Measurements from ENCODE around the gene HMCES.

Gene HMCES

GRCh38 chr3:129310111-129311011 is 31.7 kb downstream of the HMCES start:
- no peaks in the 10 kb centered on the region for H3K27me3 ChIP-seq (ENCODE audit: insufficient read depth, low read length)
- H3K4me3 ChIP-seq (ENCODE audit: low read length): no peak overlapping the region
- no peaks in the 10 kb centered on the region for H3K36me3 ChIP-seq (ENCODE audit: insufficient read depth, low read depth, low read length)
- H3K9ac ChIP-seq (ENCODE audit: low read depth, low read length): no peak overlapping the region
- H3K4me1 ChIP-seq (ENCODE audit: insufficient read depth, low read length): peaks cover 10% of the 10 kb centered on the region
- no peaks in the 10 kb centered on the region for H3K9me3 ChIP-seq (ENCODE audit: insufficient read depth, low read depth, low read length)
- H3K27ac ChIP-seq (ENCODE audit: low read length): no peak overlapping the region

- Histone ChIP-seq H3K36me3 (ENCODE audit: insufficient read depth, low read depth, low read length) (no peaks in the 10 kb centered on the region), H3K4me3 (ENCODE audit: low read length) (no peak overlapping the region), H3K9ac (ENCODE audit: low read depth, low read length) (no peak overlapping the region), H3K27me3 (ENCODE audit: insufficient read depth, low read length) (no peaks in the 10 kb centered on the region), H3K9me3 (ENCODE audit: insufficient read depth, low read depth, low read length) (no peaks in the 10 kb centered on the region), H3K4me1 (ENCODE audit: insufficient read depth, low read length) (peaks cover 5% of the 10 kb centered on the region), H3K27ac (ENCODE audit: low read length) (no peak overlapping the region)
Observed at GRCh38 chr3:129311054-129311902, 32.6 kb downstream of the HMCES start.

- no peak overlapping the region for H3K27ac ChIP-seq (ENCODE audit: low read length)
- peaks cover 4% of the 10 kb centered on the region for H3K4me1 ChIP-seq (ENCODE audit: insufficient read depth, low read length)
- no peaks in the 10 kb centered on the region for H3K9me3 ChIP-seq (ENCODE audit: insufficient read depth, low read depth, low read length)
Observed at GRCh38 chr3:129312021-129312639, 33.5 kb downstream of the HMCES start.

GRCh38 chr3:129312671-129313414 is 34.2 kb downstream of the HMCES start:
- no peaks in the 10 kb centered on the region for H3K36me3 ChIP-seq (ENCODE audit: insufficient read depth, low read depth, low read length)
- no peak overlapping the region for H3K9ac ChIP-seq (ENCODE audit: low read depth, low read length)
- H3K9me3 ChIP-seq (ENCODE audit: insufficient read depth, low read depth, low read length): no peaks in the 10 kb centered on the region
- no peaks in the 10 kb centered on the region for H3K27me3 ChIP-seq (ENCODE audit: insufficient read depth, low read length)
- H3K27ac ChIP-seq (ENCODE audit: low read length): no peak overlapping the region
- peaks cover 4% of the 10 kb centered on the region for H3K4me1 ChIP-seq (ENCODE audit: insufficient read depth, low read length)
- H3K4me3 ChIP-seq (ENCODE audit: low read length): no peak overlapping the region

More at GRCh38 chr3:129312021-129312639, 33.5 kb downstream of the HMCES start:
- no peak overlapping the region for H3K9ac ChIP-seq (ENCODE audit: low read depth, low read length)
- no peaks in the 10 kb centered on the region for H3K27me3 ChIP-seq (ENCODE audit: insufficient read depth, low read length)
- no peak overlapping the region for H3K4me3 ChIP-seq (ENCODE audit: low read length)
- H3K36me3 ChIP-seq (ENCODE audit: insufficient read depth, low read depth, low read length): no peaks in the 10 kb centered on the region

GRCh38 chr3:129313415-129313664 is 34.7 kb downstream of the HMCES start:
- Histone ChIP-seq H3K9me3 (ENCODE audit: insufficient read depth, low read depth, low read length) (no peaks in the 10 kb centered on the region), H3K27me3 (ENCODE audit: insufficient read depth, low read length) (no peaks in the 10 kb centered on the region), H3K36me3 (ENCODE audit: insufficient read depth, low read depth, low read length) (no peaks in the 10 kb centered on the region), H3K4me3 (ENCODE audit: low read length) (no peak overlapping the region), H3K4me1 (ENCODE audit: insufficient read depth, low read length) (peaks cover 4% of the 10 kb centered on the region), H3K9ac (ENCODE audit: low read depth, low read length) (no peak overlapping the region), H3K27ac (ENCODE audit: low read length) (no peak overlapping the region)

- Histone ChIP-seq H3K4me3 (ENCODE audit: low read length) (peak overlapping the region; percentile 79), H3K27me3 (ENCODE audit: insufficient read depth, low read length) (no peaks in the 10 kb centered on the region), H3K36me3 (ENCODE audit: insufficient read depth, low read depth, low read length) (no peaks in the 10 kb centered on the region), H3K27ac (ENCODE audit: low read length) (no peak overlapping the region), H3K9ac (ENCODE audit: low read depth, low read length) (peak overlapping the region; percentile 92; the same call in 1 of the 2 replicates), H3K9me3 (ENCODE audit: insufficient read depth, low read depth, low read length) (no peaks in the 10 kb centered on the region), H3K4me1 (ENCODE audit: insufficient read depth, low read length) (peaks cover 4% of the 10 kb centered on the region)
Observed at GRCh38 chr3:129313665-129314385, 35.2 kb downstream of the HMCES start.

GRCh38 chr3:129314386-129315222 is 35.9 kb downstream of the HMCES start:
- Histone ChIP-seq H3K9me3 (ENCODE audit: insufficient read depth, low read depth, low read length) (no peaks in the 10 kb centered on the region), H3K9ac (ENCODE audit: low read depth, low read length) (peak overlapping the region; percentile 92), H3K36me3 (ENCODE audit: insufficient read depth, low read depth, low read length) (no peaks in the 10 kb centered on the region), H3K27ac (ENCODE audit: low read length) (peak overlapping the region; percentile 19), H3K27me3 (ENCODE audit: insufficient read depth, low read length) (no peaks in the 10 kb centered on the region), H3K4me1 (ENCODE audit: insufficient read depth, low read length) (peaks cover 4% of the 10 kb centered on the region), H3K4me3 (ENCODE audit: low read length) (peak overlapping the region; percentile 79)

GRCh38 chr3:129315223-129315997 is 36.7 kb downstream of the HMCES start:
- H3K27ac ChIP-seq (ENCODE audit: low read length): peak overlapping the region; percentile 19
- H3K27me3 ChIP-seq (ENCODE audit: insufficient read depth, low read length): no peaks in the 10 kb centered on the region
- H3K36me3 ChIP-seq (ENCODE audit: insufficient read depth, low read depth, low read length): peaks cover 7% of the 10 kb centered on the region; the same call in 1 of the 2 replicates
- peak overlapping the region; percentile 92 for H3K9ac ChIP-seq (ENCODE audit: low read depth, low read length)
- H3K4me3 ChIP-seq (ENCODE audit: low read length): peak overlapping the region; percentile 79
- H3K4me1 ChIP-seq (ENCODE audit: insufficient read depth, low read length): peaks cover 4% of the 10 kb centered on the region
- no peaks in the 10 kb centered on the region for H3K9me3 ChIP-seq (ENCODE audit: insufficient read depth, low read depth, low read length)

- Histone ChIP-seq H3K4me3 (ENCODE audit: low read length) (peak overlapping the region; percentile 82; the same call in 1 of the 2 replicates), H3K9me3 (ENCODE audit: insufficient read depth, low read depth, low read length) (no peaks in the 10 kb centered on the region), H3K36me3 (ENCODE audit: insufficient read depth, low read depth, low read length) (peaks cover 12% of the 10 kb centered on the region), H3K4me1 (ENCODE audit: insufficient read depth, low read length) (peaks cover 4% of the 10 kb centered on the region; the same call in 1 of the 2 replicates), H3K27me3 (ENCODE audit: insufficient read depth, low read length) (no peaks in the 10 kb centered on the region), H3K9ac (ENCODE audit: low read depth, low read length) (peak overlapping the region; percentile 80; the same call in 1 of the 2 replicates), H3K27ac (ENCODE audit: low read length) (no peak overlapping the region)
Observed at GRCh38 chr3:129315998-129316247, 37.3 kb downstream of the HMCES start.

All from iPS-20b (cell line).